KMS-11 (cell line): Measurements from ENCODE around the gene MGAT3.

Experiments used
- H2AFZ ChIP-seq: fragments of 200-600 bp; sonication (generic); 2 replicates; pipeline ENCODE4 v1.6.1; 2016; ENCODE audit warnings: antibody characterized with exemption, mixed run types, low read depth
- H3K27ac ChIP-seq: fragments of 200-600 bp; sonication (generic); 2 replicates; pipeline ENCODE4 v1.6.1; 2016; ENCODE audit warnings: mild to moderate bottlenecking, mixed run types
- H3K27me3 ChIP-seq: fragments of 200-600 bp; sonication (generic); 2 replicates; pipeline ENCODE4 v1.6.1; 2017; ENCODE audit warnings: mild to moderate bottlenecking, low read depth, mixed run types, moderate library complexity; ENCODE audit not compliant: insufficient read depth
- H3K36me3 ChIP-seq: fragments of 200-600 bp; sonication (generic); 2 replicates; pipeline ENCODE4 v1.6.1; 2017; ENCODE audit warnings: mild to moderate bottlenecking, mixed run types; ENCODE audit not compliant: insufficient read depth
- H3K4me1 ChIP-seq: fragments of 200-600 bp; sonication (generic); 2 replicates; pipeline ENCODE4 v1.6.1; 2016; ENCODE audit warnings: mild to moderate bottlenecking, low read depth, mixed run types; ENCODE audit not compliant: poor library complexity, severe bottlenecking
- H3K4me2 ChIP-seq: fragments of 200-600 bp; sonication (generic); 2 replicates; pipeline ENCODE4 v1.7.0; 2016; ENCODE audit warnings: mild to moderate bottlenecking, mixed run types
- H3K4me3 ChIP-seq: fragments of 200-600 bp; sonication (generic); IDR thresholded peaks from 2 replicates; pipeline ENCODE4 v1.6.1; 2017; ENCODE audit warnings: low read depth, low read length, mixed read lengths; ENCODE audit not compliant: insufficient read depth
- H3K79me2 ChIP-seq: fragments of 200-600 bp; sonication (generic); 2 replicates; pipeline ENCODE4 v1.6.1; 2016; ENCODE audit warnings: low read depth, mixed run types; ENCODE audit not compliant: insufficient read depth
- H3K9ac ChIP-seq: fragments of 200-600 bp; sonication (generic); 2 replicates; pipeline ENCODE4 v1.6.1; 2016; ENCODE audit warnings: mild to moderate bottlenecking, mixed run types
- H4K20me1 ChIP-seq: fragments of 200-600 bp; sonication (generic); 2 replicates; pipeline ENCODE4 v1.6.1; 2016; ENCODE audit warnings: mild to moderate bottlenecking, mixed run types; ENCODE audit not compliant: insufficient read depth
- CTCF ChIP-seq: fragments of 200-600 bp; sonication (generic); conservative IDR thresholded peaks from 2 replicates; pipeline ENCODE4 v1.6.1; 2017; ENCODE audit warnings: low read depth, mild to moderate bottlenecking, antibody characterized with exemption, low read length, moderate library complexity, mixed read lengths

MGAT3 gene

GRCh38 chr22:39434243-39434653 is 22.6 kb upstream of the MGAT3 start:
- H3K4me1 ChIP-seq = peaks cover 96% of the 10 kb centered on the region

GRCh38 chr22:39434721-39435120 is 22.1 kb upstream of the MGAT3 start:
- Histone ChIP-seq H3K27me3 (no peaks in the 10 kb centered on the region), H3K79me2 (0 out of 2 replicates have a peak, but pooled peaks cover 13% of the 10 kb centered on the region), H3K9ac (no peak overlapping the region), H3K4me1 (peaks cover 96% of the 10 kb centered on the region), H2AFZ (no peak overlapping the region), H3K4me2 (no peak overlapping the region), H4K20me1 (no peaks in the 10 kb centered on the region), H3K27ac (no peak overlapping the region), H3K36me3 (no peaks in the 10 kb centered on the region), H3K4me3 (no peak overlapping the region)
- no peak for TF ChIP-seq CTCF

More at GRCh38 chr22:39434243-39434653, 22.6 kb upstream of the MGAT3 start:
- Histone ChIP-seq H3K9ac (no peak overlapping the region), H3K27me3 (no peaks in the 10 kb centered on the region), H3K27ac (no peak overlapping the region), H2AFZ (no peak overlapping the region), H3K4me3 (no peak overlapping the region), H4K20me1 (no peaks in the 10 kb centered on the region), H3K79me2 (0 out of 2 replicates have a peak, but pooled peaks cover 13% of the 10 kb centered on the region), H3K36me3 (no peaks in the 10 kb centered on the region), H3K4me2 (no peak overlapping the region; the same call in 1 of the 2 replicates)
- TF ChIP-seq CTCF = no peak

- H3K4me3 ChIP-seq = no peak overlapping the region
- H4K20me1 ChIP-seq = no peaks in the 10 kb centered on the region
- no peak overlapping the region for H2AFZ ChIP-seq
- H3K4me2 ChIP-seq = no peak overlapping the region; the same call in 1 of the 2 replicates
- no peaks in the 10 kb centered on the region for H3K36me3 ChIP-seq
- H3K27ac ChIP-seq = peak overlapping the region; percentile 89; the same call in 1 of the 2 replicates
- no peak overlapping the region for H3K9ac ChIP-seq
- 0 out of 2 replicates have a peak, but pooled peaks cover 7% of the 10 kb centered on the region for H3K79me2 ChIP-seq
- H3K27me3 ChIP-seq = no peaks in the 10 kb centered on the region
- no peak for TF ChIP-seq CTCF
- H3K4me1 ChIP-seq = peaks cover 96% of the 10 kb centered on the region
Measured at GRCh38 chr22:39435616-39436015, 21.2 kb upstream of the MGAT3 start.

- H3K27me3 ChIP-seq = no peaks in the 10 kb centered on the region
- H3K4me3 ChIP-seq = no peak overlapping the region
- H3K9ac ChIP-seq = peak overlapping the region; percentile 62; the same call in 1 of the 2 replicates
- H2AFZ ChIP-seq = 0 out of 2 replicates have a peak overlapping the region, but pooled peaks have one; percentile 30
- no peak for TF ChIP-seq CTCF
- no peaks in the 10 kb centered on the region for H4K20me1 ChIP-seq
- H3K4me1 ChIP-seq = peaks cover 94% of the 10 kb centered on the region
- no peaks in the 10 kb centered on the region for H3K36me3 ChIP-seq
- H3K27ac ChIP-seq = peak overlapping the region; percentile 89
- peak overlapping the region; percentile 100 for H3K4me2 ChIP-seq
- no peaks in the 10 kb centered on the region for H3K79me2 ChIP-seq
Measured at GRCh38 chr22:39437791-39438704, 18.8 kb upstream of the MGAT3 start.
